Sigmoid colon (tissue), 4 donors: ENCODE results near the gene CAMTA1.

ENCODE experiments used
- EP300 ChIP-seq, 4 donors: sonication (generic); formaldehyde crosslinking; IDR thresholded peaks; one replicate each; pipeline ENCODE4 v1.6.1; 2017; ENCODE audit warnings: antibody characterized with exemption in 4 of 4
- POLR2A ChIP-seq, 2 donors: fragments of 450-650 bp; IDR thresholded peaks; one replicate each; pipeline ENCODE4 v1.6.1; 2016; ENCODE audit warnings: antibody characterized with exemption in 2 of 2, mild to moderate bottlenecking in 2 of 2, moderate library complexity in 2 of 2
- POLR2AphosphoS5 ChIP-seq, 4 donors: sonication (generic); formaldehyde crosslinking; IDR thresholded peaks; one replicate each; pipeline ENCODE4 v1.6.1; 2017; ENCODE audit warnings: antibody characterized with exemption in 4 of 4
- TF ChIP-seq, protein P1 (sequence below), 4 experiments: fragments of 450-650 bp in 3 of 4; fragments of 200-600 bp in 1 of 4; IDR thresholded peaks; one replicate each; pipeline ENCODE4 v1.5.1; 2016 to 2019; ENCODE audit warnings: antibody characterized with exemption in 4 of 4, mild to moderate bottlenecking in 3 of 4, moderate library complexity in 2 of 4

GRCh38 chr1:7752512-7753417 is 967.5 kb downstream of the CAMTA1 start:
- TF ChIP-seq, protein P1, sequence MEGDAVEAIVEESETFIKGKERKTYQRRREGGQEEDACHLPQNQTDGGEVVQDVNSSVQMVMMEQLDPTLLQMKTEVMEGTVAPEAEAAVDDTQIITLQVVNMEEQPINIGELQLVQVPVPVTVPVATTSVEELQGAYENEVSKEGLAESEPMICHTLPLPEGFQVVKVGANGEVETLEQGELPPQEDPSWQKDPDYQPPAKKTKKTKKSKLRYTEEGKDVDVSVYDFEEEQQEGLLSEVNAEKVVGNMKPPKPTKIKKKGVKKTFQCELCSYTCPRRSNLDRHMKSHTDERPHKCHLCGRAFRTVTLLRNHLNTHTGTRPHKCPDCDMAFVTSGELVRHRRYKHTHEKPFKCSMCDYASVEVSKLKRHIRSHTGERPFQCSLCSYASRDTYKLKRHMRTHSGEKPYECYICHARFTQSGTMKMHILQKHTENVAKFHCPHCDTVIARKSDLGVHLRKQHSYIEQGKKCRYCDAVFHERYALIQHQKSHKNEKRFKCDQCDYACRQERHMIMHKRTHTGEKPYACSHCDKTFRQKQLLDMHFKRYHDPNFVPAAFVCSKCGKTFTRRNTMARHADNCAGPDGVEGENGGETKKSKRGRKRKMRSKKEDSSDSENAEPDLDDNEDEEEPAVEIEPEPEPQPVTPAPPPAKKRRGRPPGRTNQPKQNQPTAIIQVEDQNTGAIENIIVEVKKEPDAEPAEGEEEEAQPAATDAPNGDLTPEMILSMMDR (IDR thresholded peaks at IDR 0.05) = peak; percentile 63 to 80 (median 76)
- no peak for TF ChIP-seq POLR2AphosphoS5 (IDR thresholded peaks at IDR 0.05)
- no peak for TF ChIP-seq POLR2A (IDR thresholded peaks at IDR 0.05)
- no peak for TF ChIP-seq EP300 (IDR thresholded peaks at IDR 0.05)
